ENCODE measurements around the gene TCN2. TPM values are rescaled to one million over a fixed set of nuclear protein-coding genes. Genes with fewer than 3 reads are reported as not detected.

The TCN2 gene
- total RNA-seq, 1 experiment from 2014 or later, result 2.2 TPM

DNA sequence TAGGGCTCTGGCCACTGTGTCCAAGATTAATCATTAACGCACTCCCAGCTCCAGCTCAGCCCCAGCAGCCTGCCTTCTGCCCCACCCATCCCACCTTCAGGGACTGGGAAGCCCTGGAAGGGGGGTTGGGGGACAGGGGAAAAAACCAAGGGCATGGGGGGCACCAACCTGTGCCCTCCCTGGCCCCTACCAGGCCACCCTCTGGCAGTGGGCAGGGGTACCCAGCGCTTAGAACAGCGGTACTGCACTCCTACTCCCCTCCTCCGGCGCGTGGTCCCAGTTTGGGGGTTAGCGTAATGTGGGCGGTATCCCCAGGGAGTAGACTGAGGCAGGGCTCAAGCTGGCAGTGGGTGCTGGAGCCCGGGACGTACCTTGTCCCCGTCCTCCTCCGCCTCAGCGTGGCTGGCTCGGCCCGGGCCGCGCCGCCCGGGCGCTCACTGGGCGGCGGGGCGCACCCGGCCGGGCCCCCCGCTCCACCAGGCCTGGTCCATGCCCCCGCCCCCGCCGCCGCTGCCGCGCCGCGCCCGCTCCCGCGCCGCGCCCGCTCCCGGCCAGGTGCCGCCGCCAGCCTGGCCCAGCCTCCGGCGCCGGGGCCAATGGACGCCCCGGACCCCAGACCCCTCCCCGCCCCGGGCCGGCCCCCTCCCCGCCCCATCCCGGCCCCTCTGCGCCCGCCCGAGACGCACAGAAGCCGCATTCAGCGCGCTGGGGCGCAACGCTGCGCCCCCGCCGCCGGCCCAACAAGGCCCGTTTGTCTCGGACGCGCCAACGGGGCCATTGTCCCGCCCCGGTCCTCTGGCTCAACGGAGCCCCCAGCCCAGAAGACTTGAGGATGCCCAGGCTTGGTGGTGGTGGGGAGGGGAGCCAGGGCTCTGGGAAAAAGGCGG is 32.6 kb upstream of the TCN2 start, which contains the start of gene GAL3ST1:
Gene GAL3ST1 (minus strand): TSS at position 571 of the 887 bp plus-strand sequence. CDS start 17,273 bp downstream, outside the sequence.
- H3K27ac ChIP-seq (ENCODE audit: low read depth, low read length), result no peak within 1 kb of the TSS
- DNase-seq (ENCODE audit: low read depth, low spot score) (no peak), ATAC-seq (peak; percentile 28)
- no peak within 1 kb of the TSS for H3K4me3 ChIP-seq (replicated peaks in 1 of 2; ENCODE audit: low read depth in 1 of 2, low read length in 2 of 2)
- peaks cover 20 to 32% of the 10 kb centered on the region in 2 experiments; a peak in 3 of 4 replicates for H3K36me3 ChIP-seq (ENCODE audit: control insufficient read depth in 1 of 2, insufficient read depth in 2 of 2, low read length in 2 of 2)
- H3K4me2 ChIP-seq (ENCODE audit: low read length), result peak within 1 kb of the TSS; percentile 38
- H4K20me1 ChIP-seq (ENCODE audit: insufficient read depth), result no peaks in the 10 kb centered on the region
- no peaks in the 10 kb centered on the region for H3K9me2 ChIP-seq (ENCODE audit: insufficient read depth)
- H3K27me3 ChIP-seq (ENCODE audit: insufficient read depth, low read length), result no peaks in the 10 kb centered on the region
- ChIA-PET POLR2A (no interaction called here), CTCF (no interaction called here), RAD21 (ENCODE audit: low non-redundant PET in 1 of 2, low total read pairs in 2 of 2, uncharacterized antibody in 2 of 2, unreplicated experiment in 2 of 2) (no interaction called here)
- TF ChIP-seq EGR1 (IDR thresholded peaks at IDR 0.05; ENCODE audit: low read depth) (no peak), ZFX (IDR thresholded peaks at IDR 0.05) (no peak), SRF (IDR thresholded peaks at IDR 0.05; ENCODE audit: low read depth) (no peak), ELF1 (IDR thresholded peaks at IDR 0.05; ENCODE audit: borderline replicate concordance, low read depth) (no peak), ATF3 (IDR thresholded peaks at IDR 0.05) (no peak), CEBPB (IDR thresholded peaks at IDR 0.05; ENCODE audit: low read depth) (no peak), EZH2phosphoT487 (IDR thresholded peaks at IDR 0.05; ENCODE audit: borderline replicate concordance) (no peak), FOSL1 (IDR thresholded peaks at IDR 0.05; ENCODE audit: low read depth) (no peak), SP1 (IDR thresholded peaks at IDR 0.05; ENCODE audit: low read depth) (no peak), JUND (IDR thresholded peaks at IDR 0.05) (no peak), EZH2 (IDR thresholded peaks at IDR 0.05) (no peak), POLR2A (IDR thresholded peaks at IDR 0.05; ENCODE audit: borderline replicate concordance, extremely low read depth, insufficient read depth, insufficient read length) (no peak), ZBTB33 (IDR thresholded peaks at IDR 0.05; ENCODE audit: extremely low read depth, insufficient replicate concordance, low read length) (no peak), POLR2AphosphoS5 (IDR thresholded peaks at IDR 0.05; ENCODE audit: low read depth, low read length) (no peak)
- TF ChIP-seq, protein P1, sequence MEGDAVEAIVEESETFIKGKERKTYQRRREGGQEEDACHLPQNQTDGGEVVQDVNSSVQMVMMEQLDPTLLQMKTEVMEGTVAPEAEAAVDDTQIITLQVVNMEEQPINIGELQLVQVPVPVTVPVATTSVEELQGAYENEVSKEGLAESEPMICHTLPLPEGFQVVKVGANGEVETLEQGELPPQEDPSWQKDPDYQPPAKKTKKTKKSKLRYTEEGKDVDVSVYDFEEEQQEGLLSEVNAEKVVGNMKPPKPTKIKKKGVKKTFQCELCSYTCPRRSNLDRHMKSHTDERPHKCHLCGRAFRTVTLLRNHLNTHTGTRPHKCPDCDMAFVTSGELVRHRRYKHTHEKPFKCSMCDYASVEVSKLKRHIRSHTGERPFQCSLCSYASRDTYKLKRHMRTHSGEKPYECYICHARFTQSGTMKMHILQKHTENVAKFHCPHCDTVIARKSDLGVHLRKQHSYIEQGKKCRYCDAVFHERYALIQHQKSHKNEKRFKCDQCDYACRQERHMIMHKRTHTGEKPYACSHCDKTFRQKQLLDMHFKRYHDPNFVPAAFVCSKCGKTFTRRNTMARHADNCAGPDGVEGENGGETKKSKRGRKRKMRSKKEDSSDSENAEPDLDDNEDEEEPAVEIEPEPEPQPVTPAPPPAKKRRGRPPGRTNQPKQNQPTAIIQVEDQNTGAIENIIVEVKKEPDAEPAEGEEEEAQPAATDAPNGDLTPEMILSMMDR (IDR thresholded peaks at IDR 0.05 in 2 of 3, conservative IDR thresholded peaks at IDR 0.05 in 1 of 3; ENCODE audit: borderline replicate concordance in 1 of 3, insufficient read depth in 1 of 3, low read depth in 2 of 3, low read length in 2 of 3), result no peak
- no peaks in the 10 kb centered on the region for H3K79me2 ChIP-seq (ENCODE audit: insufficient read depth, low read length)
- no peak within 1 kb of the TSS for H3K9ac ChIP-seq (ENCODE audit: low read length)
- no peaks in the 10 kb centered on the region for H3K9me3 ChIP-seq (ENCODE audit: control insufficient read depth in 1 of 2, insufficient read depth in 1 of 2, low read depth in 1 of 2, low read length in 2 of 2)
- intact Hi-C loops (cut with micrococcal nuclease), result no loop called here
- no TSS peak for BruUV-seq (replicated peaks)
- peaks cover 6 to 22% of the 10 kb centered on the region in 2 experiments; a peak in 3 of 4 replicates for H3K4me1 ChIP-seq (ENCODE audit: control insufficient read depth in 1 of 2, insufficient read depth in 2 of 2, low read length in 2 of 2)
- H2AFZ ChIP-seq (ENCODE audit: low read depth, low read length, poor library complexity, severe bottlenecking), result no peak within 1 kb of the TSS

Data from HCT116 (cell line).